ENCODE results near the gene HASPIN. TPM values are rescaled to one million over a fixed set of nuclear protein-coding genes. Genes with fewer than 3 reads are reported as not detected.

Gene HASPIN
- polyA plus RNA-seq, 3 donors, result 0.05 TPM; not detected in 2

DNA sequence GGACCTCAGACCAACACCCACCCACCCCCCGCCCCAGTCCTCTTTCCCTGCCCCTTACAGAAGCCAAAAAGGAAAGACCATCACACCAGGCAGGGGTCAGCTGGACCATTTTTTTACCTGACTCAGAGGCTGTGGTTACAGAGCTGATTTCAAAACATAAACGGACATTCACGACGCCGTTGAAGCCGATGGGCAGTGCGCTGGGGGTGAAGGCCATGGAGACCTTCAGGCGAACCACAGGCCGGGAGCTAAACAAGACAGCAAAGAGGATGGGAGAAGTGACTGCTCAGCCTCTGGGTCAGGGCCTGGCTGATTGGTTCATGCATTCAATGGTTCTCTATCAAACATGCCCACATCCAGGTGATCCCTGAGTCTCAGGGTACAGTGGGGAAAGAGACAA is 24.1 kb downstream of the HASPIN start:
- DNase-seq, result no peak
- intact Hi-C loops (cut with micrococcal nuclease), result no loop called here
- no peaks in the 10 kb centered on the region for H4K20me1 ChIP-seq (ENCODE audit: insufficient read depth, low read length)
- peaks cover 16% of the 10 kb centered on the region for H3K4me1 Mint-ChIP-seq
- no peak overlapping the region for H3K27ac Mint-ChIP-seq
- no peaks in the 10 kb centered on the region for H3K36me3 ChIP-seq (replicated peaks in 1 of 2; ENCODE audit: control insufficient read depth in 1 of 2, insufficient read depth in 2 of 2, low read length in 2 of 2)
- H3K27me3 ChIP-seq (ENCODE audit: control insufficient read depth in 2 of 2, insufficient read depth in 2 of 2, low read length in 2 of 2), result no peaks in the 10 kb centered on the region
- no peaks in the 10 kb centered on the region for H3K79me2 ChIP-seq (ENCODE audit: insufficient read depth, low read length)
- no peak overlapping the region for H3K4me3 Mint-ChIP-seq
- no peaks in the 10 kb centered on the region for H3K9me3 ChIP-seq (replicated peaks in 1 of 2; ENCODE audit: control insufficient read depth in 1 of 2, insufficient read depth in 1 of 2, low read length in 2 of 2)
- no peak for TF ChIP-seq CTCF (IDR thresholded peaks at IDR 0.05)
- H3K27me3 Mint-ChIP-seq (ENCODE audit: low read depth in 3 of 3), result peaks cover 0 to 6% (median 5%) of the 10 kb centered on the region in 3 donors
- H3K9me3 Mint-ChIP-seq, result peaks cover 0 to 3% (median 0%) of the 10 kb centered on the region in 7 donors
- peaks cover 5% of the 10 kb centered on the region in 2 donors for H3K4me1 ChIP-seq (ENCODE audit: control insufficient read depth in 1 of 2, insufficient read depth in 2 of 2, low read length in 2 of 2)
- no peak overlapping the region for H3K4me2 ChIP-seq (replicated peaks; ENCODE audit: extremely low read depth, low read length, poor library complexity, severe bottlenecking)
- H3K27ac ChIP-seq (ENCODE audit: low read depth in 1 of 2, low read length in 2 of 2), result no peak overlapping the region
- 25% methylated on average over 8 of the region's 9 CpGs for WGBS (ENCODE audit: insufficient coverage)
- H3K4me3 ChIP-seq (replicated peaks in 1 of 3; ENCODE audit: low read depth in 2 of 3, low read length in 3 of 3), result no peak overlapping the region
- H2AFZ ChIP-seq (ENCODE audit: insufficient read depth, low read depth, low read length, poor library complexity, severe bottlenecking), result no peak overlapping the region
- no peak overlapping the region for H3K9ac ChIP-seq (ENCODE audit: insufficient read depth, low read length, poor library complexity, severe bottlenecking)
- H3K36me3 Mint-ChIP-seq, result no peaks in the 10 kb centered on the region

- 100% methylated on average over 6 of the region's 7 CpGs for WGBS (ENCODE audit: insufficient coverage)
- Mint-ChIP-seq H3K4me3 (no peak overlapping the region), H3K9me3 (peaks cover 0 to 3% (median 0%) of the 10 kb centered on the region in 7 donors), H3K27me3 (ENCODE audit: low read depth in 3 of 3) (peaks cover under 1 to 6% (median 5%) of the 10 kb centered on the region in 3 donors), H3K27ac (no peak overlapping the region), H3K4me1 (peaks cover 16% of the 10 kb centered on the region), H3K36me3 (no peaks in the 10 kb centered on the region)
- H3K4me1 ChIP-seq (ENCODE audit: control insufficient read depth in 1 of 2, insufficient read depth in 2 of 2, low read length in 2 of 2), result peaks cover 5% of the 10 kb centered on the region in 2 donors
- H3K4me2 ChIP-seq (replicated peaks; ENCODE audit: extremely low read depth, low read length, poor library complexity, severe bottlenecking), result no peak overlapping the region
- H2AFZ ChIP-seq (ENCODE audit: insufficient read depth, low read depth, low read length, poor library complexity, severe bottlenecking), result no peak overlapping the region
- H3K9me3 ChIP-seq (replicated peaks in 1 of 2; ENCODE audit: control insufficient read depth in 1 of 2, insufficient read depth in 1 of 2, low read length in 2 of 2), result no peaks in the 10 kb centered on the region
- no peaks in the 10 kb centered on the region for H3K27me3 ChIP-seq (ENCODE audit: control insufficient read depth in 2 of 2, insufficient read depth in 2 of 2, low read length in 2 of 2)
- no peaks in the 10 kb centered on the region for H3K79me2 ChIP-seq (ENCODE audit: insufficient read depth, low read length)
- TF ChIP-seq CTCF (IDR thresholded peaks at IDR 0.05), result no peak
- no peak overlapping the region for H3K27ac ChIP-seq (ENCODE audit: low read depth in 1 of 2, low read length in 2 of 2)
- intact Hi-C loops (cut with micrococcal nuclease), result no loop called here
- no peaks in the 10 kb centered on the region for H3K36me3 ChIP-seq (replicated peaks in 1 of 2; ENCODE audit: control insufficient read depth in 1 of 2, insufficient read depth in 2 of 2, low read length in 2 of 2)
- no peak overlapping the region for H3K4me3 ChIP-seq (replicated peaks in 1 of 3; ENCODE audit: low read depth in 2 of 3, low read length in 3 of 3)
- no peak for DNase-seq
- H4K20me1 ChIP-seq (ENCODE audit: insufficient read depth, low read length), result no peaks in the 10 kb centered on the region
- no peak overlapping the region for H3K9ac ChIP-seq (ENCODE audit: insufficient read depth, low read length, poor library complexity, severe bottlenecking)
Measured at GRCh38 chr17:3748576-3748975, 24.9 kb downstream of the HASPIN start.

Data from CD14-positive monocyte (primary cell).